NCI-H446 treated with DMSO at 0.1 percent for 48 hours (cell line): ENCODE data around the gene KRT10.
"Not testable (repeated sequence)": the region's sequence is repeated elsewhere in the genome, so short reads cannot be mapped to it uniquely, and the experiment has no call there.

Experiments used
- DNase-seq: peaks from one replicate; lab custom pipeline; 2025; lab: John Stamatoyannopoulos, UW

Gene KRT10

GRCh38 chr17:40822132-40822812, at the start of gene KRT10:
Gene KRT10 (minus strand): TSS chr17:40822614. CDS start chr17:40822585, 29 bp downstream.
- no peak for DNase-seq

GRCh38 chr17:40871316-40871715, 48.9 kb upstream of the KRT10 start:
- DNase-seq, result no peak

GRCh38 chr17:40870136-40870535, 47.7 kb upstream of the KRT10 start:
- no peak for DNase-seq

GRCh38 chr17:40866838-40867237, 44.4 kb upstream of the KRT10 start, which contains the start of gene KRT12:
Gene KRT12 (minus strand): TSS chr17:40867223. CDS start chr17:40867186, 37 bp downstream.
- DNase-seq, result no peak

- no peak for DNase-seq
Measured at GRCh38 chr17:40864661-40865390, 42.4 kb upstream of the KRT10 start.

GRCh38 chr17:40862985-40863733, 40.7 kb upstream of the KRT10 start:
- DNase-seq, result no peak

- DNase-seq, result no peak
Measured at GRCh38 chr17:40859536-40859935, 37.1 kb upstream of the KRT10 start.

- DNase-seq, result not testable (repeated sequence)
Measured at GRCh38 chr17:40858667-40859066, 36.3 kb upstream of the KRT10 start.

- no peak for DNase-seq
Measured at GRCh38 chr17:40857535-40857934, 35.1 kb upstream of the KRT10 start.

- DNase-seq, result no peak
Measured at GRCh38 chr17:40854175-40854814, 31.9 kb upstream of the KRT10 start.

GRCh38 chr17:40852364-40852763, 29.9 kb upstream of the KRT10 start:
- no peak for DNase-seq

GRCh38 chr17:40850293-40850972, 28.0 kb upstream of the KRT10 start:
- DNase-seq, result no peak

GRCh38 chr17:40849723-40850122, 27.3 kb upstream of the KRT10 start:
- DNase-seq, result no peak

- no peak for DNase-seq
Measured at GRCh38 chr17:40848583-40849235, 26.3 kb upstream of the KRT10 start.

- no peak for DNase-seq
Measured at GRCh38 chr17:40846515-40847144, 24.2 kb upstream of the KRT10 start.

- DNase-seq, result no peak
Measured at GRCh38 chr17:40844671-40845107, 22.3 kb upstream of the KRT10 start.

GRCh38 chr17:40843242-40843641, 20.8 kb upstream of the KRT10 start:
- DNase-seq, result no peak

- no peak for DNase-seq
Measured at GRCh38 chr17:40841246-40841645, 18.8 kb upstream of the KRT10 start.

- no peak for DNase-seq
Measured at GRCh38 chr17:40839194-40839593, 16.8 kb upstream of the KRT10 start.

- no peak for DNase-seq
Measured at GRCh38 chr17:40836020-40836419, 13.6 kb upstream of the KRT10 start.

GRCh38 chr17:40833882-40834281, 11.5 kb upstream of the KRT10 start:
- DNase-seq, result no peak
